ENCODE results near the gene CCR3. TPM values are rescaled to one million over a fixed set of nuclear protein-coding genes. Genes with fewer than 3 reads are reported as not detected.

The CCR3 gene
- total and polyA plus RNA-seq, 5 donors = not detected

DNA sequence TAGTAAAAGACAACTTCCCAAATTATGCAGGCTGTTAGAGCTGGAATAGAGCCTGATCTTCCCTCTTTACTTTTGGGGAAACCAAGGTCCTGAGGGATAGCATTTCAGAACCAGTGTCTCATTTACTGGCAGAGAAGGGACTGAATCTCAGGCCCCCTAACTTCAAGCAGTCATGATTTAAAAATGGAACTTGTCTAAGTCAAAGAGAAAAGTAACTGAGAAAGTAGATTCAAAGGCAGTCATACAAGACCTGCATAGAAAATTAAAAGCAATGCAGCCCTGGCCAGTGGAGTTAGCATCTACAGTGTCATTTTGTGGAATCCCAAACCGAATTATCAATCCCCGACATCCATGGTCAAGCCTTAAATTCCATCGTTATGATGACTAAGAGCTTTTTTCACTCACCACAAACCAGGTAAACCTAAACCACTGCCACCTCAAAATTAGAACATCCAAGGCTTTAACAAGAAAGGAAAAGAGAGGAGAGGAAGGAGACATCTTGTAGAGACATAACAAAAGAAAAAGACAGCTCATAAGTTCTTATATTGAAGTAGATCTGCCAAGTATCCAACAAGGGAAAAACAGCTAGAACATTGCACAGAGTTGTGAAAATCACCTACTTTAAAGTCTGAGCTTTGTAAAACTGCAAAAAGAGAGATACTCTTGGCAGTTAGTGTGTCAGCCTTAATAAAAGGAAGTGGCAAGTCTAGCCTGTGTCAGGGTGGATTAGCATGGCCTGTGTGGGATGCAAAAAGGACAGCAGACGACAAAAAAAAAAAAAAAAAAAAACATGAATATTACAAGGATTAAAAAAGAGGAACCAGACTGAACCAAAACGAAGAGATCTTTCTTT, 57.6 kb downstream of the CCR3 start:
- peak in 1 of 2 donors; percentile 35 for ATAC-seq
- no peak for DNase-seq
- no peaks in the 10 kb centered on the region for H3K9me3 ChIP-seq (ENCODE audit: control insufficient read depth, low read length)
- WGBS = 73% methylated on average over 5 of the region's 5 CpGs
- intact Hi-C loops (cut with DNase I) = no loop called here
- H3K27me3 ChIP-seq (ENCODE audit: control insufficient read depth, insufficient read depth) = no peaks in the 10 kb centered on the region
- H3K27ac ChIP-seq (ENCODE audit: low read length) = no peak overlapping the region
- peaks cover 3% of the 10 kb centered on the region for H3K4me1 ChIP-seq (ENCODE audit: control insufficient read depth, insufficient read depth, low read length)
- no peak overlapping the region for H3K4me3 ChIP-seq (ENCODE audit: low read length)

DNA sequence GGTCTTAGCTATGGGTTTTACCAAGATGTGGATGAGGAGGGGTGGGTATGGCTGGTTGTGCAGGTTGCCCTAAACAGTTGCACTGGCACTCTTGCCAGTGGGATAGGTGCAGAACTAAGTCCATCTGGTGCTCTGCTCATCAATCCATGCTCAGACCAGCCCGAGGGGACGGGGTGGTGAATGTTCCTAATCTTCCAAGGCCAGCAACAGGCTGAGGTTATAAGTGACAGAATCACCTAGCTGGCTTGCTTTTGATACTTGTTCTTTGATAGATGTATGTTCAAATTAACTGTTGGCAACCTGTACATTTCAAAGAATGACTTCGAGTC, 58.2 kb downstream of the CCR3 start:
- Histone ChIP-seq H3K27ac (ENCODE audit: low read length) (no peak overlapping the region), H3K4me1 (ENCODE audit: control insufficient read depth, insufficient read depth, low read length) (peaks cover 3% of the 10 kb centered on the region), H3K9me3 (ENCODE audit: control insufficient read depth, low read length) (no peaks in the 10 kb centered on the region), H3K27me3 (ENCODE audit: control insufficient read depth, insufficient read depth) (no peaks in the 10 kb centered on the region), H3K4me3 (ENCODE audit: low read length) (no peak overlapping the region)
- 68% methylated on average over 3 of the region's 3 CpGs for WGBS
- intact Hi-C loops (cut with DNase I) = no loop called here
- DNase-seq = no peak
- peak in 1 of 2 donors; percentile 14 for ATAC-seq

DNA sequence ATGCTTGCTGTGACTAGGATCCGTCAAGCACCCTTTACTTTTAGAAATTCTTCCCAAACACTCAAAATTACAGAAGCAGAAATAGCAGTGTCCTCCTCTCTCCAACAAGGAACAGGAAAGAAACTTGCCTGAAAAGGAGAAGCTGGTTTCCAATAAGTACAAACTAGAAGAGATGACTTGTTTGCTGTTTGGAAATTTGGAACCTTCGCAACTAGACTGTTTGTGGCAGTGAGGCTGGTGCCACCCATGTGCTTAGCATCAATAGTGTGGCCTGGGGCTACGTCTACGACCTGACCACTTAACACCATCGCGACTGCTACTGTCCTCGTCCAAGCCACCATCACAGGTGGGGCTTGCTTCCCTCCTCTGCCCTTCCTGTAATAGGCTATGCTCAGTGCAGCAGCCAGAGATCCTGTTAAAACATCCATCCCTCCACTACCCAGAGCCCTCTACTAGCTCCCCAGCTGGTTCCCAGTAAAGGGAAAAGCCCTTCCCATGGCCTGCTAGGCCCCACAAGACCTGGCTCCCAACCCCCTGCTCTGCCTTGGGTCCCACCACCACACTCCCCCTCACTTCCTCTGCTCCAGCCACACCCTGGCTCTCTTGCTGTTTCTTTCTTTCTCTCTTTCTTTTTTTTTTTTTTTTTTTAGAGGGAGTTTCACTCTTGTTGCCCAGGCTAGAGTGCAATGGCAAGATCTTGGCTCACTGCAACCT, 59.0 kb downstream of the CCR3 start:
- 79% methylated on average over 7 of the region's 7 CpGs for WGBS
- intact Hi-C loops (cut with DNase I) = no loop called here
- no peaks in the 10 kb centered on the region for H3K27me3 ChIP-seq (ENCODE audit: control insufficient read depth, insufficient read depth)
- H3K9me3 ChIP-seq (ENCODE audit: control insufficient read depth, low read length) = no peaks in the 10 kb centered on the region
- peaks cover 3% of the 10 kb centered on the region for H3K4me1 ChIP-seq (ENCODE audit: control insufficient read depth, insufficient read depth, low read length)
- H3K4me3 ChIP-seq (ENCODE audit: low read length) = no peak overlapping the region
- peak overlapping the region; percentile 23 for H3K27ac ChIP-seq (ENCODE audit: low read length)
- DNase-seq (no peak), ATAC-seq (peak; percentile 29 to 51)

DNA sequence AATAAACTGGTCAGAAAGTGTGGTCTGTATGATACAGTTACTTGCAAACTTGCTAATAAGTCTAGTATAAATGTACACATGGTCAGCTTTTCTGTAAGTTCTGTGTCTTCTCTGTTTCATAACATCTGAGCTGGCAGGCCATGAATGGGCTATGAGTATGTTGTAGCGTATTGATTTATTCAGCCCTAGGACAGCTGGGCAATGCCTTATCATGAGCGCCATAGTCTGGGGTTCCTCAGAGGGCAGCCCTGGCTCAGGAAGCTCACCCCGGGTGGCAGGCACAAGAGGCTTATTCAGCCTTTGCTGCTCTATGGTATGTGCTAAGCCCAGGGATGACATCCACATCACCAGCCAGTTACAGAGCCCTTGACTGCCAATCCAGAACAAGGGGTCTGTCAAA, 61.0 kb downstream of the CCR3 start:
- no peak for ATAC-seq
- no peak overlapping the region for H3K27ac ChIP-seq (ENCODE audit: low read length)
- H3K4me1 ChIP-seq (ENCODE audit: control insufficient read depth, insufficient read depth, low read length) = no peaks in the 10 kb centered on the region
- H3K9me3 ChIP-seq (ENCODE audit: control insufficient read depth, low read length) = no peaks in the 10 kb centered on the region
- no peak for DNase-seq
- no peak overlapping the region for H3K4me3 ChIP-seq (ENCODE audit: low read length)
- no peaks in the 10 kb centered on the region for H3K27me3 ChIP-seq (ENCODE audit: control insufficient read depth, insufficient read depth)
- 74% methylated on average over 3 of the region's 3 CpGs for WGBS
- intact Hi-C loops (cut with DNase I) = no loop called here

DNA sequence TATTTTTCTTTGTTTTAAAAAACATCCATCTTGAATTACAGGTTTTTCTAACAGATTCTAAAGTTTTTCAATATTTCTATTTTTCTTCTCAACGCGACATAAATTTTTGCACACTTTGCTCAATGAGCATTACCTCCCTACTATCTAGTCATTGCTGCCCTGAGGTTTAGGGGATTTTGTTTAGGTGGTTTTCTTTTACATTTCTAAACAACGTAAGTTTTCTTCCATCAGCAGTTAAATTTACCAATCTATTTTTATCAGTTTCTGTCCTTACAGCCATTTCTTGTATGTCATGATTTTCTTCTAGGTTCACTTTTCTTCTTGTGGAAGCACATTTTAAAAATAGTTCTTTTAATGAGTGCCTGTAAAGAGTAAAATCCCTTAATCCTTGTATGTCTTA, 62.5 kb downstream of the CCR3 start:
- Histone ChIP-seq H3K9me3 (ENCODE audit: control insufficient read depth, low read length) (no peaks in the 10 kb centered on the region), H3K27ac (ENCODE audit: low read length) (no peak overlapping the region), H3K4me1 (ENCODE audit: control insufficient read depth, insufficient read depth, low read length) (no peaks in the 10 kb centered on the region), H3K4me3 (ENCODE audit: low read length) (no peak overlapping the region), H3K27me3 (ENCODE audit: control insufficient read depth, insufficient read depth) (no peaks in the 10 kb centered on the region)
- no peak for DNase-seq
- 88% methylated on average over 3 of the region's 3 CpGs for WGBS
- intact Hi-C loops (cut with DNase I) = no loop called here
- no peak for ATAC-seq

DNA sequence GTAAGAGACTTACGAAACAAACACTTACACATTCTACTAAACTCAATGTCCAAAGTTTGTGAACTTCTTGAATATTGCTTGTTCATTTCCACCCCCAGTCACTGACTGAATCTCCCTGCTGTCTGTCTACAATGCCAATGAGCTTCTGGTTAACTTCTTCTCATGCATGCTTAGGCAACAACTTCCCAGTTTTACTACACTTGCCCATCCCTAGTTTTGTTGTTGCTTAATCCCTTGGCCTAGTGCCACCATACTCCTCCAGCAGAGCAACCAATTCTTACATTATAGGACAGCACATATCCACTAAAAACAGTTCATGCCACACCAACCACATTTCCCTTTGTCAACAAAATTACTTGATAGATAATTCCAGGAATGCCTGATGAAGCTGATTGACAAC, 70.7 kb downstream of the CCR3 start:
- WGBS = 82% methylated on average over 1 of the region's 1 CpG
- intact Hi-C loops (cut with DNase I) = no loop called here
- no peak for DNase-seq

DNA sequence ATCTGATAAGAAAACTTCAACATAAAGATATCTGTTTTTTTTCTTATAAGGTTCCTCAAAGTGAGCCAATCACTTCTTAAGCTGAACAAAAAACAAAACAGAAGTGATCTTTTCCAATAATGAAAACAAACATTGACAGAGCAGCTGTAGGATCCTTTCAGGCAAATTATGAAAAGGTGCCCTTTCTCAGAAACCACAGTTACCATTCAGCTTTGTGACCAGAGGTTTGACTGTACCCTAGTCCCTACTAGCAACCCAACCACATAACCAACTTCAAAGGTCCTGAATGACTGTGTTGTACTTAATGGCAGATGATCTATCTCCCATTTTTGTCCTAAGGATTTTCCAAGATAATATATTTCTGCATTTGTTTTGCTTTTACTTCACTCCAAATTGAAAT, 72.3 kb downstream of the CCR3 start:
- H3K9me3 ChIP-seq (ENCODE audit: control insufficient read depth, low read length) = no peaks in the 10 kb centered on the region
- ATAC-seq = no peak
- no peak overlapping the region for H3K27ac ChIP-seq (ENCODE audit: low read length)
- H3K4me3 ChIP-seq (ENCODE audit: low read length) = no peak overlapping the region
- H3K27me3 ChIP-seq (ENCODE audit: control insufficient read depth, insufficient read depth) = no peaks in the 10 kb centered on the region
- H3K4me1 ChIP-seq (ENCODE audit: control insufficient read depth, insufficient read depth, low read length) = no peaks in the 10 kb centered on the region
- DNase-seq = no peak
- intact Hi-C loops (cut with DNase I) = no loop called here

More for the DNA sequence above, 70.7 kb downstream of the CCR3 start:
- ATAC-seq = peak; percentile 29 to 65
- H3K4me1 ChIP-seq (ENCODE audit: control insufficient read depth, insufficient read depth, low read length) = no peaks in the 10 kb centered on the region
- H3K4me3 ChIP-seq (ENCODE audit: low read length) = no peak overlapping the region
- no peaks in the 10 kb centered on the region for H3K27me3 ChIP-seq (ENCODE audit: control insufficient read depth, insufficient read depth)
- H3K9me3 ChIP-seq (ENCODE audit: control insufficient read depth, low read length) = no peaks in the 10 kb centered on the region
- H3K27ac ChIP-seq (ENCODE audit: low read length) = no peak overlapping the region

DNA sequence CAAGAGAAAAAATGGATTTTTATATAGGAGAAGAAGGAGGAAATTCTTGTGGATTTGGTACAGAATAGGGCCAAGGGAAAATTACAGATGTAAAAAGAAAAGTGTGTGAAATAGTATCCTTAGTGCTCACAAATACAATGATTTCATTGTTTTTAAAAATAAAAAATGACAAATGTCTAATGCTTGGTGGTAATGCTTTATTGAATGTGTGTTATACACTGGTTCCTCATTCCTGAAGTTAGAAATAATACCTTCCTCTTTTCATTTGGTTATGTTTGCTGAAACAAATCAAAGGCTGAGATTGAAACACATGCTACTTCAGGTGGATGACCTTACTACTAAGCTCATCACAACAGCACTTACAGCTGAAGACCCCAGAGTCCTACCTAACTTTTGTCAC, 73.9 kb downstream of the CCR3 start:
- Histone ChIP-seq H3K4me3 (ENCODE audit: low read length) (no peak overlapping the region), H3K4me1 (ENCODE audit: control insufficient read depth, insufficient read depth, low read length) (no peaks in the 10 kb centered on the region), H3K9me3 (ENCODE audit: control insufficient read depth, low read length) (no peaks in the 10 kb centered on the region), H3K27ac (ENCODE audit: low read length) (no peak overlapping the region), H3K27me3 (ENCODE audit: control insufficient read depth, insufficient read depth) (peaks cover 3% of the 10 kb centered on the region)
- DNase-seq (no peak), ATAC-seq (no peak)
- intact Hi-C loops (cut with DNase I) = no loop called here

Other genes with a start within 250 kb of the CCR3 start
- gene FYCO1, start 246.6 kb upstream of the CCR3 start, total RNA-seq = 100 to 1,000 TPM in 2 of 4 donors, 10 to 100 TPM in 2; 75.8 to 114 (median 97.0) TPM
- 62.7 TPM for gene FYCO1, start 246.6 kb upstream of the CCR3 start, polyA plus RNA-seq
- under 1 TPM in 1 of 4 donors, not detected in 3; 0.06 TPM for gene XCR1, start 215.0 kb upstream of the CCR3 start, total RNA-seq
- gene XCR1, start 215.0 kb upstream of the CCR3 start, polyA plus RNA-seq = not detected
- 10 to 100 TPM in 1 of 4 donors, 1 to 10 TPM in 3; 4.2 to 10.7 (median 6.1) TPM for gene CCR1, start 34.1 kb upstream of the CCR3 start, total RNA-seq
- gene CCR1, start 34.1 kb upstream of the CCR3 start, polyA plus RNA-seq = 1.3 TPM
- 1 to 10 TPM in 3 of 4 donors, under 1 TPM in 1; 0.42 to 2.5 (median 1.7) TPM for gene CCR2, start 111.7 kb downstream of the CCR3 start, total RNA-seq
- gene CCR2, start 111.7 kb downstream of the CCR3 start, polyA plus RNA-seq = 0.43 TPM
- 1 to 10 TPM in 2 of 4 donors, under 1 TPM in 2; 0.68 to 1.7 (median 0.99) TPM for gene CCR5, start 128.5 kb downstream of the CCR3 start, total RNA-seq
- 0.27 TPM for gene CCR5, start 128.5 kb downstream of the CCR3 start, polyA plus RNA-seq
- gene CCRL2, start 164.8 kb downstream of the CCR3 start, total RNA-seq = 1 to 10 TPM; 1.4 to 3.1 (median 2.4) TPM
- 1.7 TPM for gene CCRL2, start 164.8 kb downstream of the CCR3 start, polyA plus RNA-seq
- gene LTF, start 222.4 kb downstream of the CCR3 start, total RNA-seq = 1 to 10 TPM in 3 of 4 donors, under 1 TPM in 1; 0.71 to 5.5 (median 2.2) TPM
- 1.00 TPM for gene LTF, start 222.4 kb downstream of the CCR3 start, polyA plus RNA-seq